Measurements from ENCODE around the gene WWP2. TPM values are rescaled to one million over a fixed set of nuclear protein-coding genes. Genes with fewer than 3 reads are reported as not detected.
A peak's percentile ranks its signal among the peaks of the same experiment; 100 is the strongest.
"Not testable (repeated sequence)": the region's sequence is repeated elsewhere in the genome, so short reads cannot be mapped to it uniquely, and the experiment has no call there.

Gene WWP2
- total RNA-seq, 1 experiment from 2014 or later, result 22.8 TPM

DNA sequence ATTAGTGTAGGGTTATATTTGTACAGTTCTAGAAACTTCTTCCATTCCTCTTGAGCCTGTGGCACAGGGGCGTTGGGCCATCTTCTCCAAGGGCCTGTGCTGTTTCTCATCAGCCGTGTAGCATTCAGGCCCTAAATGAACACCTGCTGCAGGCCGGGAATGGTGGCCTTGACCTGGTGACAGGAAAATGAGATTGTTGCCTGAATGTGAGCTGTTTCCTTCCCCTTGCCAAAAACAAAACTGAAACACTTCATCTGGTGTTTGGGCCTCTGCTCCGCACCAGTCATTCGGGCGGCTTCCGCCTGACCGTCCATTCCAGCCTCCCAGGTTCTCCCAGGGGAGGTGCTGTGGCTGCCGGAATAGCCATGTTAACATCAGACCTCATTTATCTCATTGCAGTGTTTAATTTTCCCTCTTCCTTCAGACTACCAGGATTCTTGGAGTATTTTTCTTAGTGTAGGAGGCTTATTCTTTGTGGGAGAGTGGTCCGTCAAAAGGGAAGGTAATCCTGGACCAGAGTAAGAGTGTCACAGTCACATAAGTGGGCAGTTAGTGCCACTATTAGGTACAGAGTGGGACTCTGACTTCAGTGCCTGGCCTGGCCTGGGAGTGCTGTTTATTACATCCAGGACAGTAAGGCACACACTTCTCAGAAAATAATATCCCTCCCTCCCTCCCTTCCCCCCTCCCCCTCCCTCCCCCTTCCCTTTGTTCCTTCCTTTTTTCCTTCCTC lies 61.9 kb downstream of the WWP2 start:
- BruUV-seq (replicated peaks), result no TSS peak
- Histone ChIP-seq H3K4me1 (ENCODE audit: control insufficient read depth, insufficient read depth, low read length) (no peaks in the 10 kb centered on the region), H3K36me3 (ENCODE audit: control insufficient read depth, insufficient read depth, low read length) (no peaks in the 10 kb centered on the region), H3K27ac (ENCODE audit: low read length) (no peak overlapping the region), H3K4me3 (ENCODE audit: low read depth in 2 of 2, low read length in 2 of 2) (no peak overlapping the region), H3K27me3 (ENCODE audit: control insufficient read depth, insufficient read depth, low read length) (no peaks in the 10 kb centered on the region), H3K9me3 (ENCODE audit: control insufficient read depth, insufficient read depth, low read depth, low read length) (no peaks in the 10 kb centered on the region)
- no peak for DNase-seq (ENCODE audit: low read depth, low spot score)
- in situ Hi-C loops (cut with HindIII; ENCODE audit: low pct_unique_long_range_greater_than_20kb, low sequenced_read_pairs) (no loop called here), intact Hi-C loops (cut with micrococcal nuclease; ENCODE audit: unreplicated experiment) (no loop called here)
- TF ChIP-seq POLR2AphosphoS5 (IDR thresholded peaks at IDR 0.05; ENCODE audit: low read depth, low read length), result no peak
- TF ChIP-seq, protein P1, sequence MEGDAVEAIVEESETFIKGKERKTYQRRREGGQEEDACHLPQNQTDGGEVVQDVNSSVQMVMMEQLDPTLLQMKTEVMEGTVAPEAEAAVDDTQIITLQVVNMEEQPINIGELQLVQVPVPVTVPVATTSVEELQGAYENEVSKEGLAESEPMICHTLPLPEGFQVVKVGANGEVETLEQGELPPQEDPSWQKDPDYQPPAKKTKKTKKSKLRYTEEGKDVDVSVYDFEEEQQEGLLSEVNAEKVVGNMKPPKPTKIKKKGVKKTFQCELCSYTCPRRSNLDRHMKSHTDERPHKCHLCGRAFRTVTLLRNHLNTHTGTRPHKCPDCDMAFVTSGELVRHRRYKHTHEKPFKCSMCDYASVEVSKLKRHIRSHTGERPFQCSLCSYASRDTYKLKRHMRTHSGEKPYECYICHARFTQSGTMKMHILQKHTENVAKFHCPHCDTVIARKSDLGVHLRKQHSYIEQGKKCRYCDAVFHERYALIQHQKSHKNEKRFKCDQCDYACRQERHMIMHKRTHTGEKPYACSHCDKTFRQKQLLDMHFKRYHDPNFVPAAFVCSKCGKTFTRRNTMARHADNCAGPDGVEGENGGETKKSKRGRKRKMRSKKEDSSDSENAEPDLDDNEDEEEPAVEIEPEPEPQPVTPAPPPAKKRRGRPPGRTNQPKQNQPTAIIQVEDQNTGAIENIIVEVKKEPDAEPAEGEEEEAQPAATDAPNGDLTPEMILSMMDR (IDR thresholded peaks at IDR 0.05), result no peak
- TF ChIP-seq, protein P2, sequence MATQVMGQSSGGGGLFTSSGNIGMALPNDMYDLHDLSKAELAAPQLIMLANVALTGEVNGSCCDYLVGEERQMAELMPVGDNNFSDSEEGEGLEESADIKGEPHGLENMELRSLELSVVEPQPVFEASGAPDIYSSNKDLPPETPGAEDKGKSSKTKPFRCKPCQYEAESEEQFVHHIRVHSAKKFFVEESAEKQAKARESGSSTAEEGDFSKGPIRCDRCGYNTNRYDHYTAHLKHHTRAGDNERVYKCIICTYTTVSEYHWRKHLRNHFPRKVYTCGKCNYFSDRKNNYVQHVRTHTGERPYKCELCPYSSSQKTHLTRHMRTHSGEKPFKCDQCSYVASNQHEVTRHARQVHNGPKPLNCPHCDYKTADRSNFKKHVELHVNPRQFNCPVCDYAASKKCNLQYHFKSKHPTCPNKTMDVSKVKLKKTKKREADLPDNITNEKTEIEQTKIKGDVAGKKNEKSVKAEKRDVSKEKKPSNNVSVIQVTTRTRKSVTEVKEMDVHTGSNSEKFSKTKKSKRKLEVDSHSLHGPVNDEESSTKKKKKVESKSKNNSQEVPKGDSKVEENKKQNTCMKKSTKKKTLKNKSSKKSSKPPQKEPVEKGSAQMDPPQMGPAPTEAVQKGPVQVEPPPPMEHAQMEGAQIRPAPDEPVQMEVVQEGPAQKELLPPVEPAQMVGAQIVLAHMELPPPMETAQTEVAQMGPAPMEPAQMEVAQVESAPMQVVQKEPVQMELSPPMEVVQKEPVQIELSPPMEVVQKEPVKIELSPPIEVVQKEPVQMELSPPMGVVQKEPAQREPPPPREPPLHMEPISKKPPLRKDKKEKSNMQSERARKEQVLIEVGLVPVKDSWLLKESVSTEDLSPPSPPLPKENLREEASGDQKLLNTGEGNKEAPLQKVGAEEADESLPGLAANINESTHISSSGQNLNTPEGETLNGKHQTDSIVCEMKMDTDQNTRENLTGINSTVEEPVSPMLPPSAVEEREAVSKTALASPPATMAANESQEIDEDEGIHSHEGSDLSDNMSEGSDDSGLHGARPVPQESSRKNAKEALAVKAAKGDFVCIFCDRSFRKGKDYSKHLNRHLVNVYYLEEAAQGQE (IDR thresholded peaks at IDR 0.05; ENCODE audit: insufficient read depth in 1 of 2, low read depth in 2 of 2, low read length in 1 of 2), result no peak
- no peak for TF ChIP-seq TCF7L2 (IDR thresholded peaks at IDR 0.05; ENCODE audit: low read depth, low read length)
- no peak for TF ChIP-seq SIN3A (IDR thresholded peaks at IDR 0.05; ENCODE audit: borderline replicate concordance, insufficient read depth, low read depth, low read length)
- CTCF ChIA-PET, result no interaction called here
- POLR2A ChIA-PET, result no interaction called here
- no peak for ATAC-seq

DNA sequence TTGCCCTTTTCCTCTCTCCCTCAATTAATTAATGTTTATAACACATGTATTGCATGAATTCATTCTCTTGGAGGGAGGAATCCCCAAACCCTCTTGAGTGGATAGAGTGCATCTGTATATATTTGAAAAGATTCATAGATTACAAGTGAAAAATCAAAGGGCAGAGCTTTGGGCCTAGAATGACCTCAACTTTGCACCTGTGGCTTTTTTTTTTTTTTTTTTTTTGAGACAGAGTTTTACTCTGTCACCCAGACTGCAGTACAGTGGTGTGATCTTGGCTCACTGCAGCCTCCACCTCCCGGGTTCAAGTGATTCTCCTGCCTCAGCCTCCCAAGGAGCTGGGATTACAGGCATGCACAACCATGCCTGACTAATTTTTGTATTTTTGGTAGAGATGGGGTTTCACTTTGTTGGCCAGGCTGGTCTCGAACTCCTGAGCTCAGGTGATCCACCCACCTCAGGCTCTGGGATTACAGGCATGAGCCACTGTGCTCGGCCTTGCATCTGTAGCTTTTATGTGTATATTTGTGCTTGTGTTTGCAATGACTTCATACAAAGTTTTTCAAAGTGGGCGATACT lies 62.5 kb downstream of the WWP2 start:
- H3K27me3 ChIP-seq (ENCODE audit: control insufficient read depth, insufficient read depth, low read length); BruUV-seq (replicated peaks); ATAC-seq; H3K36me3 ChIP-seq (ENCODE audit: control insufficient read depth, insufficient read depth, low read length); H3K27ac ChIP-seq (ENCODE audit: low read length); POLR2A ChIA-PET; intact Hi-C loops (cut with micrococcal nuclease; ENCODE audit: unreplicated experiment); H3K4me3 ChIP-seq (ENCODE audit: low read depth in 2 of 2, low read length in 2 of 2); DNase-seq (ENCODE audit: low read depth, low spot score); H3K4me1 ChIP-seq (ENCODE audit: control insufficient read depth, insufficient read depth, low read length); in situ Hi-C loops (cut with HindIII; ENCODE audit: low pct_unique_long_range_greater_than_20kb, low sequenced_read_pairs); CTCF ChIA-PET; H3K9me3 ChIP-seq (ENCODE audit: control insufficient read depth, insufficient read depth, low read depth, low read length): not testable (repeated sequence)

DNA sequence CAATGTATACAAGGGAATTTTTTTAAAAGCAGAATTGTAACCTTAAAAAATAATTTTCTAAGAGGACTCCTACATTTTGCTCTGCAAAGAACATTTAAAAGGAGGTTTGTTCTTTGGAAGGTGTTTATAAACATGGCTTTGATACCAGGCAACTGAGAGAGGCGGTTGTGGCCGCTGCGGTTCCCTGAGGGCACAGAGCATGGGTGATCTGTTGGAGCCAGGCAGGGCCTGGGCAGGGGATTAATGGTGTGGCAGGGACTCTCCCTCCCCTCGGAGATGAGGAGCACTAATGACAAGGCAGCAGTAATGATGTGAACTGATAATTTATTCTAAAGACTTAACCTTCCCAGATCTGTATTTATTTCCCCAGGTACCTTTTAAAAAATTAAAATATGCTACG lies 65.4 kb downstream of the WWP2 start:
- Histone ChIP-seq H3K9me3 (ENCODE audit: control insufficient read depth, insufficient read depth, low read depth, low read length) (no peaks in the 10 kb centered on the region), H3K4me3 (ENCODE audit: low read depth in 2 of 2, low read length in 2 of 2) (no peak overlapping the region), H3K27me3 (ENCODE audit: control insufficient read depth, insufficient read depth, low read length) (no peaks in the 10 kb centered on the region), H3K36me3 (ENCODE audit: control insufficient read depth, insufficient read depth, low read length) (no peaks in the 10 kb centered on the region), H3K4me1 (ENCODE audit: control insufficient read depth, insufficient read depth, low read length) (no peaks in the 10 kb centered on the region), H3K27ac (ENCODE audit: low read length) (no peak overlapping the region)
- TSS peak; percentile 60 for BruUV-seq (replicated peaks)
- POLR2A ChIA-PET, result no interaction called here
- DNase-seq (ENCODE audit: low read depth, low spot score) (no peak), ATAC-seq (no peak)
- TF ChIP-seq SIN3A (IDR thresholded peaks at IDR 0.05; ENCODE audit: borderline replicate concordance, insufficient read depth, low read depth, low read length) (no peak), POLR2AphosphoS5 (IDR thresholded peaks at IDR 0.05; ENCODE audit: low read depth, low read length) (no peak), TCF7L2 (IDR thresholded peaks at IDR 0.05; ENCODE audit: low read depth, low read length) (no peak)
- TF ChIP-seq, protein P1 (IDR thresholded peaks at IDR 0.05), result no peak
- TF ChIP-seq, protein P2 (IDR thresholded peaks at IDR 0.05; ENCODE audit: insufficient read depth in 1 of 2, low read depth in 2 of 2, low read length in 1 of 2), result no peak
- in situ Hi-C loops (cut with HindIII; ENCODE audit: low pct_unique_long_range_greater_than_20kb, low sequenced_read_pairs) (no loop called here), intact Hi-C loops (cut with micrococcal nuclease; ENCODE audit: unreplicated experiment) (no loop called here)
- CTCF ChIA-PET, result no interaction called here
